Neural progenitor cell (in vitro differentiated cells): Measurements from ENCODE around the gene SLC2A10.

Experiments used
- EZH2 ChIP-seq: fragments of 200-600 bp; sonication (generic); IDR thresholded peaks from 2 replicates; pipeline ENCODE4 v1.6.1; 2017; ENCODE audit warnings: antibody characterized with exemption, mild to moderate bottlenecking, moderate library complexity
- EZH2phosphoT487 ChIP-seq: fragments of 200-600 bp; sonication (generic); IDR thresholded peaks from 2 replicates; pipeline ENCODE4 v1.6.1; 2017; ENCODE audit warnings: antibody characterized with exemption
- TF ChIP-seq, protein P1 (sequence below): fragments of 200-600 bp; sonication (generic); IDR thresholded peaks from 2 replicates; pipeline ENCODE4 v1.5.1; 2017; ENCODE audit warnings: antibody characterized with exemption, mild to moderate bottlenecking

DNA sequence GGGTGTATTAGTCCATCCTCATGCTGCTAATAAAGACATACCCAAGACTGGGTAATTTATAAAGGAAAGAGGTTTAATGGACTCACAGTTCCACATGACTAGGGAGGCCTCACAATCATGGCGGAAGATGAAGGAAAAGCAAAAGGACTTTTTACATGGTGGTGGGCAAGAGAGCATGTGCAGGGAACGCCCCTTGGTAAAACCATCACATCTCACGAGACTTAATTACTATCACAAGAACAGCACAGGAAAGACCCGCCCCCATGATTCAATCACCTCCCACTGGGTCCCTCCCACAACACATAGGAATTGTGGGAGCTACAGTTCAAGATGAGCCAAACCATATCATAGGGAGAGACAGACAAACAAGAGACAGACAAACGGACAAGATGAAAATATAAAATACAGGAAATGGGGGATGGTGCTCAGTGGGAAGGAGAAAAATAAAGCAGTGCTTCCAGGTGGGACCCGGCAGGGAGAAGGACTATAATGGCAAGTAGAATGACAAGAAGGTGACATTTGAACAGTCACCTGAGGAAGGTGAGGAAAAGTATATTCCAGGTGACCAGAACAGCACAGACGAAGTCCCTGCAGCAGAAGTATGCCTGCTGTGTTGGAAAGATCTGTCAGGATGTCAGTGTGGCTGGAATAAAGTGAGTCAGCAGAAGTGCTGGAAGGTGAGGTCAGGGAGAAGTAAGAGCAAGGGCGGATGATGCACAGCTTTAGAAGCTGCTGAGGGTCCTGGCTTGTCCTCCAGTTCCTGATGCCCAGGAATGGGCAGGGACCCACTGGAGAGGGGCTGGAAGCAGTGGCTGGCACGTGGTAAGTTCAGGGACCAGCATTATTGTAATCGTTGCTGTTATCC, 61.1 kb downstream of the SLC2A10 start:
- TF ChIP-seq, protein P1, sequence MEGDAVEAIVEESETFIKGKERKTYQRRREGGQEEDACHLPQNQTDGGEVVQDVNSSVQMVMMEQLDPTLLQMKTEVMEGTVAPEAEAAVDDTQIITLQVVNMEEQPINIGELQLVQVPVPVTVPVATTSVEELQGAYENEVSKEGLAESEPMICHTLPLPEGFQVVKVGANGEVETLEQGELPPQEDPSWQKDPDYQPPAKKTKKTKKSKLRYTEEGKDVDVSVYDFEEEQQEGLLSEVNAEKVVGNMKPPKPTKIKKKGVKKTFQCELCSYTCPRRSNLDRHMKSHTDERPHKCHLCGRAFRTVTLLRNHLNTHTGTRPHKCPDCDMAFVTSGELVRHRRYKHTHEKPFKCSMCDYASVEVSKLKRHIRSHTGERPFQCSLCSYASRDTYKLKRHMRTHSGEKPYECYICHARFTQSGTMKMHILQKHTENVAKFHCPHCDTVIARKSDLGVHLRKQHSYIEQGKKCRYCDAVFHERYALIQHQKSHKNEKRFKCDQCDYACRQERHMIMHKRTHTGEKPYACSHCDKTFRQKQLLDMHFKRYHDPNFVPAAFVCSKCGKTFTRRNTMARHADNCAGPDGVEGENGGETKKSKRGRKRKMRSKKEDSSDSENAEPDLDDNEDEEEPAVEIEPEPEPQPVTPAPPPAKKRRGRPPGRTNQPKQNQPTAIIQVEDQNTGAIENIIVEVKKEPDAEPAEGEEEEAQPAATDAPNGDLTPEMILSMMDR = no peak
- TF ChIP-seq EZH2 (no peak), EZH2phosphoT487 (no peak)
